H1 (cell line): Measurements from ENCODE around the gene ANKDD1A. TPM values are rescaled to one million over a fixed set of nuclear protein-coding genes. Genes with fewer than 3 reads are reported as not detected.

ENCODE experiments used
- CHD7 ChIP-seq: fragments of 300-600 bp; sonication (generic); IDR thresholded peaks from 2 replicates; pipeline ENCODE4 v1.7.1; 2012; ENCODE audit warnings: low read length, moderate library complexity, mild to moderate bottlenecking, inconsistent platforms; ENCODE audit not compliant: insufficient replicate concordance
- FOSL1 ChIP-seq: IDR thresholded peaks from 2 replicates; pipeline ENCODE4 v1.6.1; 2011; ENCODE audit warnings: mild to moderate bottlenecking, low read depth, low read length, moderate library complexity; ENCODE audit not compliant: insufficient read depth
- JUN ChIP-seq: IDR thresholded peaks from 2 replicates; pipeline ENCODE4 v1.6.1; 2011; ENCODE audit warnings: low read depth, mild to moderate bottlenecking, improper control_type of control experiment, low read length
- JUND ChIP-seq: IDR thresholded peaks from 2 replicates; pipeline ENCODE4 v1.6.1; 2011; ENCODE audit warnings: mild to moderate bottlenecking, improper control_type of control experiment, low read length
- POU5F1 ChIP-seq: IDR thresholded peaks from 2 replicates; pipeline ENCODE4 v1.6.1; 2011; ENCODE audit warnings: low read depth, mild to moderate bottlenecking, low read length, moderate library complexity
- SIX5 ChIP-seq: IDR thresholded peaks from 2 replicates; pipeline ENCODE4 v1.6.1; 2011; ENCODE audit warnings: mild to moderate bottlenecking, low read depth, low read length
- SP1 ChIP-seq: IDR thresholded peaks from 2 replicates; pipeline ENCODE4 v1.6.1; 2011; ENCODE audit warnings: low read depth, low read length
- SP2 ChIP-seq: IDR thresholded peaks from 2 replicates; pipeline ENCODE4 v1.6.1; 2012; ENCODE audit warnings: mild to moderate bottlenecking, low read length, inconsistent platforms
- ZNF274 ChIP-seq: IDR thresholded peaks from 2 replicates; pipeline ENCODE4 v1.7.0; 2012; ENCODE audit warnings: low read length, borderline replicate concordance; ENCODE audit errors: extremely low read depth
- polyA plus RNA-seq, 7 experiments: library from polyadenylated mRNA; depleted of rRNA in 3 of 7; stranded (reverse) in 5 of 7; unstranded in 2 of 7; fragments of >200 nt in 5 of 7; fragments of 200-250 nt in 2 of 7; gene quantifications; 1 replicate in 5 of 7; 2 replicates in 1 of 7; 4 replicates in 1 of 7; pipeline versions ENCODE4 v1.2.1 to v1.2.3, GENCODE V29; 2011 to 2013; ENCODE audit warnings: missing spikeins in 2 of 7, mixed read lengths in 2 of 7
- total RNA-seq: library from RNA; stranded (reverse); fragmentation: NEBNext Ultra II Directional; extraction: Animal tissue kit (Norgen Biotek cat#: 25700); gene quantifications from 2 replicates; pipeline ENCODE4 v1.2.1, GENCODE V29; 2021
- TF ChIP-seq, protein P1 (sequence below): IDR thresholded peaks from 2 replicates; pipeline ENCODE4 v1.6.1; 2012; ENCODE audit warnings: low read length, inconsistent platforms

Gene ANKDD1A
- total and polyA plus RNA-seq, 2 of the 8 experiments (the other 6 are each of a cell fraction or from before 2014, with no cell fraction given), result 4.1 to 5.0 TPM

- TF ChIP-seq CHD7, result no peak
- TF ChIP-seq, protein P1, sequence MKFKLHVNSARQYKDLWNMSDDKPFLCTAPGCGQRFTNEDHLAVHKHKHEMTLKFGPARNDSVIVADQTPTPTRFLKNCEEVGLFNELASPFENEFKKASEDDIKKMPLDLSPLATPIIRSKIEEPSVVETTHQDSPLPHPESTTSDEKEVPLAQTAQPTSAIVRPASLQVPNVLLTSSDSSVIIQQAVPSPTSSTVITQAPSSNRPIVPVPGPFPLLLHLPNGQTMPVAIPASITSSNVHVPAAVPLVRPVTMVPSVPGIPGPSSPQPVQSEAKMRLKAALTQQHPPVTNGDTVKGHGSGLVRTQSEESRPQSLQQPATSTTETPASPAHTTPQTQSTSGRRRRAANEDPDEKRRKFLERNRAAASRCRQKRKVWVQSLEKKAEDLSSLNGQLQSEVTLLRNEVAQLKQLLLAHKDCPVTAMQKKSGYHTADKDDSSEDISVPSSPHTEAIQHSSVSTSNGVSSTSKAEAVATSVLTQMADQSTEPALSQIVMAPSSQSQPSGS, result no peak
- TF ChIP-seq JUN, result no peak
- no peak for TF ChIP-seq POU5F1
- no peak for TF ChIP-seq FOSL1
- TF ChIP-seq SIX5, result no peak
- no peak for TF ChIP-seq SP2
- TF ChIP-seq SP1, result no peak
- no peak for TF ChIP-seq JUND
- no peak for TF ChIP-seq ZNF274
These were observed 11.8 kb downstream of the ANKDD1A start (continued) for GRCh38 chr15:64923546-64923945.
